Gastroesophageal sphincter (tissue), 3 donors: Measurements from ENCODE around the gene GTF2H1.

Experiments
- POLR2AphosphoS5 ChIP-seq: sonication (generic); formaldehyde crosslinking; IDR thresholded peaks from one replicate; pipeline ENCODE4 v1.6.1; 2017; ENCODE audit warnings: antibody characterized with exemption
- TF ChIP-seq, protein P1 (sequence below), 4 experiments: fragments of 200-600 bp in 2 of 4; fragments of 450-650 bp in 2 of 4; sonication (generic) in 1 of 4; IDR thresholded peaks; one replicate each; pipeline ENCODE4 v1.5.1; 2017 to 2019; ENCODE audit warnings: antibody characterized with exemption in 4 of 4, mild to moderate bottlenecking in 2 of 4, moderate library complexity in 2 of 4

DNA sequence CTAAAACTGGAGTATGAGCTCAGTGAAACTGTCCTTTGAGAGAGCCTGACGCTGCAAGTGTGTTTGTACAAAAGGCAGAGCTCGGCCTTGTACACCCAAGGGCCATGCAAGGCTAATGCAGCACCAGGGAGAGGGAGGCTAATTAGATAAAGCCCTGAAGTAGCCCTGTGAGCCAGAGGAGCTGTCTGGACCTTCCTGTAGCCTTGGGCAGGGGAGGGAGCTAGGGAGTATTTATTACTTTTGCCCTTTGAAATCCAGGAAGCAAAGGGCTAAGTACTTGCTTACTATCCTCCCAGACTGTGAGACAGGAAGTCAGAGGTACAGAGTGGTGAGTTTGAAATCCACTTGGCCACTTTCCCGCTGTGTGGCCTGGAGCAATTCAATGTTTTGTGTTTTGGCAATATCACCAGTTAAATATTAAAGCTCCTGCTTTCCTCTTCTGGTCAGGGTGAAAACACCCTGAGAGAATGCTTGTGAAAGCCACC lies 61.8 kb downstream of the GTF2H1 start:
- TF ChIP-seq, protein P1, sequence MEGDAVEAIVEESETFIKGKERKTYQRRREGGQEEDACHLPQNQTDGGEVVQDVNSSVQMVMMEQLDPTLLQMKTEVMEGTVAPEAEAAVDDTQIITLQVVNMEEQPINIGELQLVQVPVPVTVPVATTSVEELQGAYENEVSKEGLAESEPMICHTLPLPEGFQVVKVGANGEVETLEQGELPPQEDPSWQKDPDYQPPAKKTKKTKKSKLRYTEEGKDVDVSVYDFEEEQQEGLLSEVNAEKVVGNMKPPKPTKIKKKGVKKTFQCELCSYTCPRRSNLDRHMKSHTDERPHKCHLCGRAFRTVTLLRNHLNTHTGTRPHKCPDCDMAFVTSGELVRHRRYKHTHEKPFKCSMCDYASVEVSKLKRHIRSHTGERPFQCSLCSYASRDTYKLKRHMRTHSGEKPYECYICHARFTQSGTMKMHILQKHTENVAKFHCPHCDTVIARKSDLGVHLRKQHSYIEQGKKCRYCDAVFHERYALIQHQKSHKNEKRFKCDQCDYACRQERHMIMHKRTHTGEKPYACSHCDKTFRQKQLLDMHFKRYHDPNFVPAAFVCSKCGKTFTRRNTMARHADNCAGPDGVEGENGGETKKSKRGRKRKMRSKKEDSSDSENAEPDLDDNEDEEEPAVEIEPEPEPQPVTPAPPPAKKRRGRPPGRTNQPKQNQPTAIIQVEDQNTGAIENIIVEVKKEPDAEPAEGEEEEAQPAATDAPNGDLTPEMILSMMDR (IDR thresholded peaks at IDR 0.05) = no peak
- TF ChIP-seq POLR2AphosphoS5 = peak; percentile 80
